ENCODE data around the gene SIRT7.
"Not testable (repeated sequence)": the region's sequence is repeated elsewhere in the genome, so short reads cannot be mapped to it uniquely, and the experiment has no call there.

Gene SIRT7

DNA sequence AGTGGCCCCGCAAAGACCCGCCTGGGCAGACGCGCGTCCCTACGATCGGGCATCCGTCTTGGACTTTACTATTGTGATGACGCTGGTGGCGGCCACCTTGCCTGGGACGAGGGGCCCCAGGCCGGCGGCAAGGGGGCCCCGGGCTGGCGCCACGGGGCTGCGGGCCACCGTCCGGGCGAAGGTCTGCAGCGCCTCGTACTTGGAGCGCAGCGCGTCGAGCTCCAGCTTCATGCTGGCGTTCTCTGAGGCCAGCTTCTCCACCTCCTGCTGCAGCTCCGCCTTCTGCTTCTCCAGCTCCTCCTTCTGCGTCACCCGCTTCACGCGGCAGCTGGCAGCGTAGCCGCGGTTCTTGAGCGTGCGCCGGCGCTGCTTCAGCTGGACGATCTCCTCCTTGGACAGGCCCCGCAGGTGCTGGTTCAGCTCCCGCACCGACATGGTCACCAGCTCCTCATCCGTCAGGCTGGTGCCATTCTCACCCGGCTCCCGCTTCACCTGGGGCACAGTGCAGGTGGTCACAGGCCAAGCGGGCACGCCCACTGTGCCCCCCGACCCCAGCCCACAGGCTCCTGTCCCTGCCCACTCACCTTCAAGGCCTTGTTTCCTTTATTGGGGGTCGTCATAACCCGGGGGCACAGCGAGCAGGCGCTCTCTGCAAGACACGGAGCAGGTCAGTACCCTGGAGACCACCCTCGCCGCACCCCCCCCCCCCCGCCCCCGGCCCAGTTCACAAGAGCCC, 4.8 kb upstream of the SIRT7 start:
- DNase-seq (ENCODE audit: low read depth): no peak
- no peak overlapping the region for H3K4me3 ChIP-seq (ENCODE audit: low read depth, low read length)
- TF ChIP-seq CTCF (IDR thresholded peaks at IDR 0.05; ENCODE audit: low read depth, low read length, missing control alignments): no peak

DNA sequence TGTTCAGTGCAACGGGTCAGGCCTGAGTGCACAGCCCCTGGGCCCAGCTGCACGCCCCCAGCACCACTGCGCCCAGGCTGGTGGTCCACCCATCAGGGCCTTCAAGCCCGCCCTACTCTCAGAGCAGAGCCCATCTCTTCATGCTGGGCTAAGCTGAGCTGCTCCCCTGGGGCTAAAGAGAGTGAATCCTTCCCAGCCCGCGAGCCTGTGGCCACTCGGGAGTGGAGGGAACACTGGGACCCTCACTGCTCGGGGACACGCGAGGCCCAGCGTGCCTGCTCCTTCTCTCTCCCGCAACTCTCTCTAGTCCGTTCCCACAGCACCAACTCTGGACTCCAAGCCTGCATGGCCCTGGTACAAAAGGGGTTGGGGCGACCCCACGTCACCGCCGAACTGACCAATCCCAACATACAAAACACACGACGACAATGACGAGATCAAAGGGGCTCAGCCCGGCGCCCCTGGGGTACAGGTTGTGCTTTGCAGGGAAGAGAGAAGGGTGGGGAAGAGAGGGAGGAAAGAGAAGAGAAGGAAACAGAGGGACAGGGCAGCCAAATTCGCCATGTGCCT, 4.1 kb upstream of the SIRT7 start:
- no peak overlapping the region for H3K4me3 ChIP-seq (ENCODE audit: low read depth, low read length)
- TF ChIP-seq CTCF (IDR thresholded peaks at IDR 0.05; ENCODE audit: low read depth, low read length, missing control alignments): no peak
- no peak for DNase-seq (ENCODE audit: low read depth)

DNA sequence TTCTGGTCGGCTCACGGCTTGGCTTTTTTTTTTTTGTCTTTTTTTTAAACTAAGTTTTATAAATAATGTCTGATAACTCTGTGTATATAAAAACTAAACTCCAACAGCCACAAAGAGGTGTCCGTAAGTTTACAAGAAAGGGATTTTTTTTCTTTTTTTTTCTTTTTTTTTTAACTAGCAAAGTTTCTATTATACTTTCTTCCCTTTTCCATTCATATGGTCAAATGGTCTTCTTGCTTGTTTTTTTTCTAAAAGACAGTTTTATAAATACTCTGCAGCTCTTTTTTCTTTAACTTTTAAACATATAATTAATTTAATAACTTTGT, 3.5 kb upstream of the SIRT7 start:
- TF ChIP-seq CTCF (IDR thresholded peaks at IDR 0.05; ENCODE audit: low read depth, low read length, missing control alignments): no peak
- no peak overlapping the region for H3K4me3 ChIP-seq (ENCODE audit: low read depth, low read length)
- DNase-seq (ENCODE audit: low read depth): no peak

GRCh38 chr17:81920612-81921536, 2.9 kb upstream of the SIRT7 start:
- no peak for DNase-seq (ENCODE audit: low read depth)
- TF ChIP-seq CTCF (IDR thresholded peaks at IDR 0.05; ENCODE audit: low read depth, low read length, missing control alignments): no peak
- H3K4me3 ChIP-seq (ENCODE audit: low read depth, low read length): no peak overlapping the region

DNA sequence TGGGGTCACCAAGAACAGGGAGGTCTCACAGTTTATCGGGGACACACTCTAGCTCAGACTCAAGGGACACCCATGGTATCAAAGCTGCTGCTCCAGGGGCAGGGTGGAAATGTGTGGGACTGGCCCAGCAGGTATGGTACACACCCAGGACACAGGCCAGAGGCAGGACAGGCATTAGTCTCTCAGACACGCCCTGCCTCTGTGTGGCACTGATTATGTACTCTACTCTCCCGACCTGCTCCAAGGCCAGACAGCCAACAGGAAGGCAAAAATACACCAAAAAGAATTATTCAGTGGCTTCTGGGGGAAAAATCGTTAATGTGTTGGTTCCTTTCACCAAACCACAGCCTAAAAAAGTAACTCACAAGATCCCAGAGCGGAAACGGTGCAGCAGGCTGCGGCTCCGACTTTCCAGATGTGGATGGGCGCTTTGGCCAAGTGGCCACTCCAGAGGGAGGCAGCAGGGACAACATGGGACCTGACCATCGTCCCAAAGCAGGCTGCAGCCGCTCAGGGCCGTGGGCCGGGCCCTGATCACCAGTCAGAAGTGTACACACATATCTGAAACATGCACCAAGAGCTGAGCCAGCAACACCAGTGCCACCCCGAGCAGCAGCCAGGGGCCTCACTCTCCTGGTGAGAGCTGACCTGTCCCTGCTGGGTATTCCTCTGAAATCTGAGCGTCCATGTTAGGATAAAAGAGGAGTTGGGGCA, 1.0 kb upstream of the SIRT7 start:
- no peak for TF ChIP-seq CTCF (IDR thresholded peaks at IDR 0.05; ENCODE audit: low read depth, low read length, missing control alignments)
- no peak for DNase-seq (ENCODE audit: low read depth)
- no peak overlapping the region for H3K4me3 ChIP-seq (ENCODE audit: low read depth, low read length)

GRCh38 chr17:81918333-81918669, 325 bp upstream of the SIRT7 start:
- DNase-seq (ENCODE audit: low read depth); H3K4me3 ChIP-seq (ENCODE audit: low read depth, low read length): not testable (repeated sequence)

Data from GM12864 (cell line).